Measurements from ENCODE around the gene VPS16.

DNA sequence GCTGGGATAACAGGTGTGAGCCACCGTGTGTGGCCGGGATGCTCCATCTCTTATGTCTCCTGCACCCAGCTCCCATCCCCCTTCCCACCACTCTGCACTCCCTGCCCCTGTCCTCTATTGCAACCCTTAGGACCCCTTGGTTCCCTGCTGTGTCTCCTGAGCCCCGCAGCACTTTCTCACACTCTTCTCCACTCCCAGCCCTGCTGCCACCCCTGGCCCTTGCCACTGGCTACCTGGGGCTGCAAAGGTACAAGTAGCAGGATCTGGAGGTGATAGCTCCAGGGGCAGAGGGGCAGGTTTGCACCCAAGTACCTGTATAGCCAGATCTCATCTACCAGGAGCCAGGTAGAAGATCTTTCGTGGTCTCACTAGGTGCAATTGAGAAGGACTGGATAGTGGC, 33.5 kb upstream of the VPS16 start:
- TF ChIP-seq POLR2A (IDR thresholded peaks at IDR 0.05) (no peak), POLR2AphosphoS5 (IDR thresholded peaks at IDR 0.05) (no peak)
- TF ChIP-seq, protein P1, sequence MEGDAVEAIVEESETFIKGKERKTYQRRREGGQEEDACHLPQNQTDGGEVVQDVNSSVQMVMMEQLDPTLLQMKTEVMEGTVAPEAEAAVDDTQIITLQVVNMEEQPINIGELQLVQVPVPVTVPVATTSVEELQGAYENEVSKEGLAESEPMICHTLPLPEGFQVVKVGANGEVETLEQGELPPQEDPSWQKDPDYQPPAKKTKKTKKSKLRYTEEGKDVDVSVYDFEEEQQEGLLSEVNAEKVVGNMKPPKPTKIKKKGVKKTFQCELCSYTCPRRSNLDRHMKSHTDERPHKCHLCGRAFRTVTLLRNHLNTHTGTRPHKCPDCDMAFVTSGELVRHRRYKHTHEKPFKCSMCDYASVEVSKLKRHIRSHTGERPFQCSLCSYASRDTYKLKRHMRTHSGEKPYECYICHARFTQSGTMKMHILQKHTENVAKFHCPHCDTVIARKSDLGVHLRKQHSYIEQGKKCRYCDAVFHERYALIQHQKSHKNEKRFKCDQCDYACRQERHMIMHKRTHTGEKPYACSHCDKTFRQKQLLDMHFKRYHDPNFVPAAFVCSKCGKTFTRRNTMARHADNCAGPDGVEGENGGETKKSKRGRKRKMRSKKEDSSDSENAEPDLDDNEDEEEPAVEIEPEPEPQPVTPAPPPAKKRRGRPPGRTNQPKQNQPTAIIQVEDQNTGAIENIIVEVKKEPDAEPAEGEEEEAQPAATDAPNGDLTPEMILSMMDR (IDR thresholded peaks at IDR 0.05), result no peak

Data from gastroesophageal sphincter (tissue), 3 donors.